Panc1 (cell line): ENCODE data around the gene TYRO3. TPM values are rescaled to one million over a fixed set of nuclear protein-coding genes. Genes with fewer than 3 reads are reported as not detected.

Source experiments
- ATAC-seq: fragments of 200-7000 bp; cut with Tn5 transposase; 2 replicates; pipeline ENCODE4 v1.9.1; 2020; ENCODE audit warnings: mild to moderate bottlenecking, moderate library complexity
- BruUV-seq: library from RNA; stranded (reverse); fragments of 400-500 nt; replicated peaks from 2 replicates; lab custom pipeline; 2021; lab: Mats Ljungman, UMichigan
- CTCF ChIA-PET: fragments of 300-600 bp; sonication (Branson Sonifier 250); formaldehyde crosslinking; loops from one replicate; lab custom pipeline; 2022; ENCODE audit warnings: antibody characterized with exemption; lab: Charles Lee
- POLR2A ChIA-PET: fragments of 300-600 bp; sonication (Branson Sonifier 250); formaldehyde crosslinking; loops from one replicate; lab custom pipeline; 2022; ENCODE audit warnings: antibody characterized with exemption; lab: Charles Lee
- DNase-seq: peaks from one replicate; pipeline ENCODE4 v3.0.0-alpha.2; 2010; ENCODE audit warnings: low read depth, low spot score
- H3K27ac ChIP-seq: 2 replicates; pipeline ENCODE4 v1.5.1; 2011; ENCODE audit warnings: mild to moderate bottlenecking, low read length, inconsistent platforms
- H3K27me3 ChIP-seq: fragments of 200-500 bp; sonication (Bioruptor generic); 2 replicates; pipeline ENCODE4 v1.6.0; 2014; ENCODE audit warnings: low read length, inconsistent platforms; ENCODE audit not compliant: control insufficient read depth, insufficient read depth
- H3K36me3 ChIP-seq: fragments of 200-500 bp; sonication (Bioruptor generic); 2 replicates; pipeline ENCODE4 v1.5.1; 2014; ENCODE audit warnings: inconsistent platforms, mild to moderate bottlenecking, low read length, moderate library complexity; ENCODE audit not compliant: control insufficient read depth, insufficient read depth
- H3K4me1 ChIP-seq: 2 replicates; pipeline ENCODE4 v1.5.1; 2011; ENCODE audit warnings: inconsistent platforms, mild to moderate bottlenecking, low read length, moderate library complexity; ENCODE audit not compliant: control insufficient read depth, insufficient read depth
- H3K4me3 ChIP-seq, 2 experiments: 2 replicates each; pipeline ENCODE4 v1.5.1; 2011 to 2012; ENCODE audit warnings: low read depth in 2 of 2, low read length in 2 of 2, mild to moderate bottlenecking in 2 of 2, inconsistent platforms in 1 of 2, moderate library complexity in 1 of 2
- H3K9me3 ChIP-seq: fragments of 200-500 bp; sonication (Bioruptor generic); 2 replicates; pipeline ENCODE4 v1.5.1; 2014; ENCODE audit warnings: low read depth, mild to moderate bottlenecking, inconsistent platforms, low read length, moderate library complexity; ENCODE audit not compliant: control insufficient read depth, insufficient read depth
- POLR2AphosphoS5 ChIP-seq: IDR thresholded peaks from 2 replicates; pipeline ENCODE4 v1.6.1; 2012; ENCODE audit warnings: mild to moderate bottlenecking, low read depth, low read length, moderate library complexity
- SIN3A ChIP-seq: IDR thresholded peaks from 2 replicates; pipeline ENCODE4 v1.6.1; 2012; ENCODE audit warnings: low read depth, mild to moderate bottlenecking, low read length, moderate library complexity, borderline replicate concordance; ENCODE audit not compliant: insufficient read depth
- TCF7L2 ChIP-seq: IDR thresholded peaks from 2 replicates; pipeline ENCODE4 v1.6.1; 2011; ENCODE audit warnings: mild to moderate bottlenecking, low read depth, low read length, inconsistent platforms
- in situ Hi-C: cut with HindIII; loops from 2 replicates; pipeline ENCODE4 v1.10.0; 2016; ENCODE audit warnings: low sequenced_read_pairs, low pct_unique_long_range_greater_than_20kb
- intact Hi-C: fragments of 100-400 bp; cut with micrococcal nuclease; formaldehyde crosslinking; loops from one replicate; pipeline ENCODE4 v1.10.0; 2022; ENCODE audit not compliant: unreplicated experiment
- total RNA-seq: library from RNA; stranded (reverse); gene quantifications from one replicate; pipeline ENCODE4 v1.2.1, GENCODE V29; 2021; ENCODE audit not compliant: unreplicated experiment
- TF ChIP-seq, protein P1 (sequence below): fragments of 450-650 bp; IDR thresholded peaks from 2 replicates; pipeline ENCODE4 v1.5.1; 2017; ENCODE audit warnings: mild to moderate bottlenecking
- TF ChIP-seq, protein P2 (sequence below), 2 experiments: IDR thresholded peaks; 2 replicates each; pipeline ENCODE4 v1.6.1; 2011 to 2012; ENCODE audit warnings: low read depth in 2 of 2, control low read depth in 1 of 2, low read length in 1 of 2, mild to moderate bottlenecking in 1 of 2, moderate library complexity in 1 of 2; ENCODE audit not compliant: insufficient read depth in 1 of 2

Gene TYRO3
- total RNA-seq, 1 experiment from 2014 or later: 41.7 TPM

DNA sequence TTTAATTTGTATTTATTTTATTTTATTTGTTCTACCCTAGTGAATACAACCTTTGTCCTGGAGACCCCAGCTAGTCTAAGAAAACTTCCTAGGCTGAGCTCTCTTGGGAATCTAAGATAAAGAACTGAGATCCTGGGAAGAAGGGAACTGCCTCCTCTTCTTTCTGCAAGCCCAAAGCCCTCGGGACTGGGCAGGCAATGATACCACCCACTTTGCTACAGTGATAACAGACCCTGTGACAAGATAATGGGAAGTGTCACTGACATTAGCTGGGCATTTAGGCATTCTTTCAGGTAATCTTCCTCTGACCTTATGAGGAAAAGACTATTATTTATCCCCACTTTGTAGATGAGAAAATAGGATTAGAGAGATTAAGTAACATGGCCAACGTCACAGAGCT lies 15.1 kb downstream of the TYRO3 start:
- Histone ChIP-seq H3K4me3 (no peak overlapping the region), H3K36me3 (no peaks in the 10 kb centered on the region), H3K27ac (no peak overlapping the region), H3K9me3 (no peaks in the 10 kb centered on the region), H3K27me3 (no peaks in the 10 kb centered on the region), H3K4me1 (no peaks in the 10 kb centered on the region)
- TF ChIP-seq, protein P1, sequence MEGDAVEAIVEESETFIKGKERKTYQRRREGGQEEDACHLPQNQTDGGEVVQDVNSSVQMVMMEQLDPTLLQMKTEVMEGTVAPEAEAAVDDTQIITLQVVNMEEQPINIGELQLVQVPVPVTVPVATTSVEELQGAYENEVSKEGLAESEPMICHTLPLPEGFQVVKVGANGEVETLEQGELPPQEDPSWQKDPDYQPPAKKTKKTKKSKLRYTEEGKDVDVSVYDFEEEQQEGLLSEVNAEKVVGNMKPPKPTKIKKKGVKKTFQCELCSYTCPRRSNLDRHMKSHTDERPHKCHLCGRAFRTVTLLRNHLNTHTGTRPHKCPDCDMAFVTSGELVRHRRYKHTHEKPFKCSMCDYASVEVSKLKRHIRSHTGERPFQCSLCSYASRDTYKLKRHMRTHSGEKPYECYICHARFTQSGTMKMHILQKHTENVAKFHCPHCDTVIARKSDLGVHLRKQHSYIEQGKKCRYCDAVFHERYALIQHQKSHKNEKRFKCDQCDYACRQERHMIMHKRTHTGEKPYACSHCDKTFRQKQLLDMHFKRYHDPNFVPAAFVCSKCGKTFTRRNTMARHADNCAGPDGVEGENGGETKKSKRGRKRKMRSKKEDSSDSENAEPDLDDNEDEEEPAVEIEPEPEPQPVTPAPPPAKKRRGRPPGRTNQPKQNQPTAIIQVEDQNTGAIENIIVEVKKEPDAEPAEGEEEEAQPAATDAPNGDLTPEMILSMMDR: no peak
- TF ChIP-seq POLR2AphosphoS5 (no peak), SIN3A (no peak), TCF7L2 (no peak)
- TF ChIP-seq, protein P2, sequence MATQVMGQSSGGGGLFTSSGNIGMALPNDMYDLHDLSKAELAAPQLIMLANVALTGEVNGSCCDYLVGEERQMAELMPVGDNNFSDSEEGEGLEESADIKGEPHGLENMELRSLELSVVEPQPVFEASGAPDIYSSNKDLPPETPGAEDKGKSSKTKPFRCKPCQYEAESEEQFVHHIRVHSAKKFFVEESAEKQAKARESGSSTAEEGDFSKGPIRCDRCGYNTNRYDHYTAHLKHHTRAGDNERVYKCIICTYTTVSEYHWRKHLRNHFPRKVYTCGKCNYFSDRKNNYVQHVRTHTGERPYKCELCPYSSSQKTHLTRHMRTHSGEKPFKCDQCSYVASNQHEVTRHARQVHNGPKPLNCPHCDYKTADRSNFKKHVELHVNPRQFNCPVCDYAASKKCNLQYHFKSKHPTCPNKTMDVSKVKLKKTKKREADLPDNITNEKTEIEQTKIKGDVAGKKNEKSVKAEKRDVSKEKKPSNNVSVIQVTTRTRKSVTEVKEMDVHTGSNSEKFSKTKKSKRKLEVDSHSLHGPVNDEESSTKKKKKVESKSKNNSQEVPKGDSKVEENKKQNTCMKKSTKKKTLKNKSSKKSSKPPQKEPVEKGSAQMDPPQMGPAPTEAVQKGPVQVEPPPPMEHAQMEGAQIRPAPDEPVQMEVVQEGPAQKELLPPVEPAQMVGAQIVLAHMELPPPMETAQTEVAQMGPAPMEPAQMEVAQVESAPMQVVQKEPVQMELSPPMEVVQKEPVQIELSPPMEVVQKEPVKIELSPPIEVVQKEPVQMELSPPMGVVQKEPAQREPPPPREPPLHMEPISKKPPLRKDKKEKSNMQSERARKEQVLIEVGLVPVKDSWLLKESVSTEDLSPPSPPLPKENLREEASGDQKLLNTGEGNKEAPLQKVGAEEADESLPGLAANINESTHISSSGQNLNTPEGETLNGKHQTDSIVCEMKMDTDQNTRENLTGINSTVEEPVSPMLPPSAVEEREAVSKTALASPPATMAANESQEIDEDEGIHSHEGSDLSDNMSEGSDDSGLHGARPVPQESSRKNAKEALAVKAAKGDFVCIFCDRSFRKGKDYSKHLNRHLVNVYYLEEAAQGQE (IDR thresholded peaks at IDR 0.05; ENCODE audit: insufficient read depth in 1 of 2, low read depth in 2 of 2, low read length in 1 of 2): no peak
- no peak for ATAC-seq
- intact Hi-C loops (no loop called here), in situ Hi-C loops (no loop called here)
- ChIA-PET POLR2A (no interaction called here), CTCF (no interaction called here)
- no peak for DNase-seq
- BruUV-seq: no TSS peak

DNA sequence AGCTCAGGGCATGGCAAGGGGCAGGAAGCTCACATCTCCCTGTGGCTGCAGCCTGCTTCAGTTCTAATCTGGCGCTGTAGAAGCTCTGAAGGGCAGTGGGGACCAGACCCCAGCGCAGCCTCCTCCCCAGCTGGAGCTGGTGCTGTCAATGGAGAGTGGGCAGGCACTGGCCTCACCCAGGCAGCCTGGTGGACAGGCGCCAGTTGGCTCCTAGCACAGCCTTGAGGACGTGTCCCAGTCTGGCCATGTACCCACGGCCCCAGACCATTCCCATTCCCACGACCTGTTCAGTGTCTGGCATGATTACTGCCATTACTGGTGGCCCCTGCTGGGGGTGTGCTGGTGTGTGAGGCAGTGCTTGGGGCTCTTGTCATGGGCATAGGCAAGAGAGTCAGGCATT lies 16.3 kb downstream of the TYRO3 start:
- Histone ChIP-seq H3K36me3 (no peaks in the 10 kb centered on the region), H3K4me3 (no peak overlapping the region), H3K4me1 (no peaks in the 10 kb centered on the region), H3K27ac (no peak overlapping the region), H3K27me3 (no peaks in the 10 kb centered on the region), H3K9me3 (no peaks in the 10 kb centered on the region)
- in situ Hi-C loops (no loop called here), intact Hi-C loops (no loop called here)
- BruUV-seq: no TSS peak
- POLR2A ChIA-PET: no interaction called here
- CTCF ChIA-PET: no interaction called here
- TF ChIP-seq, protein P1: no peak
- no peak for DNase-seq
- ATAC-seq: no peak
